ENCODE data around the gene SLC36A4. TPM values are rescaled to one million over a fixed set of nuclear protein-coding genes. Genes with fewer than 3 reads are reported as not detected.
"Not testable (repeated sequence)": the region's sequence is repeated elsewhere in the genome, so short reads cannot be mapped to it uniquely, and the experiment has no call there.

Gene SLC36A4
- total RNA-seq (10 to 100 TPM; 12.6 to 34.0 TPM), polyA plus RNA-seq (ENCODE audit: insufficient read length in 2 of 2) (10 to 100 TPM; 21.6 to 30.7 TPM)
- long read RNA-seq, donor 1, full-length matches to known transcripts: 7 of 7 reads
- long read RNA-seq, donor 1, partial matches to known transcripts: 0 of 7 reads
- long read RNA-seq, donor 1, other reads (novel, unspliced or antisense): 0 of 7 reads
- long read RNA-seq, donor 2, full-length matches to known transcripts: 5 of 5 reads
- long read RNA-seq, donor 2, partial matches to known transcripts: 0 of 5 reads
- long read RNA-seq, donor 2, other reads (novel, unspliced or antisense): 0 of 5 reads
- long read RNA-seq, donor 3, full-length matches to known transcripts: 2 of 2 reads
- long read RNA-seq, donor 3, partial matches to known transcripts: 0 of 2 reads
- long read RNA-seq, donor 3, other reads (novel, unspliced or antisense): 0 of 2 reads
- long read RNA-seq, donor 4, full-length matches to known transcripts: 1 of 1 reads
- long read RNA-seq, donor 4, partial matches to known transcripts: 0 of 1 reads
- long read RNA-seq, donor 4, other reads (novel, unspliced or antisense): 0 of 1 reads

GRCh38 chr11:93197380-93198214 lies at the start of gene SLC36A4:
Gene SLC36A4 (minus strand): TSS chr11:93197991. CDS start chr11:93197832, 159 bp downstream.
- WGBS (ENCODE audit: insufficient coverage): 0% methylated on average over 81 of the region's 81 CpGs

GRCh38 chr11:93246790-93247189 lies 49.0 kb upstream of the SLC36A4 start:
- not testable (repeated sequence) for H3K36me3 ChIP-seq (ENCODE audit: control insufficient read depth, insufficient read depth, low read length); H3K27ac ChIP-seq (ENCODE audit: low read depth, low read length); H3K4me1 ChIP-seq (ENCODE audit: control insufficient read depth, insufficient read depth, low read length); DNase-seq (ENCODE audit: low read depth in 4 of 6, low spot score in 6 of 6); H3K9me3 ChIP-seq (ENCODE audit: control insufficient read depth, insufficient read depth, low read length); H3K27me3 ChIP-seq (ENCODE audit: control insufficient read depth, insufficient read depth, low read length); H3K4me3 ChIP-seq (ENCODE audit: low read depth, low read length)
- no CpG with 5 or more reads among the region's 3 CpGs for WGBS (ENCODE audit: insufficient coverage)

More at GRCh38 chr11:93197380-93198214, at the start of gene SLC36A4:
- Histone ChIP-seq H3K27me3 (ENCODE audit: control insufficient read depth, insufficient read depth, low read length) (no peaks in the 10 kb centered on the region), H3K27ac (ENCODE audit: low read depth, low read length) (peak within 1 kb of the TSS; percentile 88), H3K36me3 (ENCODE audit: control insufficient read depth, insufficient read depth, low read length) (no peaks in the 10 kb centered on the region), H3K4me3 (ENCODE audit: low read depth, low read length) (peak within 1 kb of the TSS; percentile 69), H3K4me1 (ENCODE audit: control insufficient read depth, insufficient read depth, low read length) (no peaks in the 10 kb centered on the region), H3K9me3 (ENCODE audit: control insufficient read depth, insufficient read depth, low read length) (no peaks in the 10 kb centered on the region)
- DNase-seq (ENCODE audit: low read depth in 4 of 6, low spot score in 6 of 6): peak; percentile 63 to 97 (median 82)

GRCh38 chr11:93244018-93244417 lies 46.2 kb upstream of the SLC36A4 start:
- Histone ChIP-seq H3K27me3 (ENCODE audit: control insufficient read depth, insufficient read depth, low read length) (no peaks in the 10 kb centered on the region), H3K27ac (ENCODE audit: low read depth, low read length) (no peak overlapping the region), H3K4me1 (ENCODE audit: control insufficient read depth, insufficient read depth, low read length) (no peaks in the 10 kb centered on the region), H3K4me3 (ENCODE audit: low read depth, low read length) (no peak overlapping the region), H3K9me3 (ENCODE audit: control insufficient read depth, insufficient read depth, low read length) (peaks cover 1% of the 10 kb centered on the region), H3K36me3 (ENCODE audit: control insufficient read depth, insufficient read depth, low read length) (no peaks in the 10 kb centered on the region)
- no peak for DNase-seq (ENCODE audit: low read depth in 4 of 6, low spot score in 6 of 6)
- no CpG with 5 or more reads among the region's 1 CpG for WGBS (ENCODE audit: insufficient coverage)

- WGBS (ENCODE audit: insufficient coverage): 60% methylated on average over 1 of the region's 3 CpGs
- H3K36me3 ChIP-seq (ENCODE audit: control insufficient read depth, insufficient read depth, low read length): no peaks in the 10 kb centered on the region
- H3K27me3 ChIP-seq (ENCODE audit: control insufficient read depth, insufficient read depth, low read length): no peaks in the 10 kb centered on the region
- no peak for DNase-seq (ENCODE audit: low read depth in 4 of 6, low spot score in 6 of 6)
- H3K9me3 ChIP-seq (ENCODE audit: control insufficient read depth, insufficient read depth, low read length): no peaks in the 10 kb centered on the region
- H3K4me3 ChIP-seq (ENCODE audit: low read depth, low read length): no peak overlapping the region
- H3K27ac ChIP-seq (ENCODE audit: low read depth, low read length): no peak overlapping the region
- no peaks in the 10 kb centered on the region for H3K4me1 ChIP-seq (ENCODE audit: control insufficient read depth, insufficient read depth, low read length)
Observed at GRCh38 chr11:93239966-93240365, 42.2 kb upstream of the SLC36A4 start.

- H3K9me3 ChIP-seq (ENCODE audit: control insufficient read depth, insufficient read depth, low read length): no peaks in the 10 kb centered on the region
- no peak overlapping the region for H3K27ac ChIP-seq (ENCODE audit: low read depth, low read length)
- 100% methylated on average over 1 of the region's 2 CpGs for WGBS (ENCODE audit: insufficient coverage)
- DNase-seq (ENCODE audit: low read depth in 4 of 6, low spot score in 6 of 6): no peak
- no peaks in the 10 kb centered on the region for H3K36me3 ChIP-seq (ENCODE audit: control insufficient read depth, insufficient read depth, low read length)
- H3K4me3 ChIP-seq (ENCODE audit: low read depth, low read length): no peak overlapping the region
- H3K4me1 ChIP-seq (ENCODE audit: control insufficient read depth, insufficient read depth, low read length): no peaks in the 10 kb centered on the region
- H3K27me3 ChIP-seq (ENCODE audit: control insufficient read depth, insufficient read depth, low read length): no peaks in the 10 kb centered on the region
Observed at GRCh38 chr11:93238956-93239355, 41.2 kb upstream of the SLC36A4 start.

- no peak overlapping the region for H3K4me3 ChIP-seq (ENCODE audit: low read depth, low read length)
- no peaks in the 10 kb centered on the region for H3K9me3 ChIP-seq (ENCODE audit: control insufficient read depth, insufficient read depth, low read length)
- WGBS (ENCODE audit: insufficient coverage): 30% methylated on average over 3 of the region's 10 CpGs
- no peak overlapping the region for H3K27ac ChIP-seq (ENCODE audit: low read depth, low read length)
- no peaks in the 10 kb centered on the region for H3K4me1 ChIP-seq (ENCODE audit: control insufficient read depth, insufficient read depth, low read length)
- DNase-seq (ENCODE audit: low read depth in 4 of 6, low spot score in 6 of 6): peak in 4 of 6 donors; percentile 15 to 79 (median 54)
- no peaks in the 10 kb centered on the region for H3K36me3 ChIP-seq (ENCODE audit: control insufficient read depth, insufficient read depth, low read length)
- H3K27me3 ChIP-seq (ENCODE audit: control insufficient read depth, insufficient read depth, low read length): peaks cover 2% of the 10 kb centered on the region
Observed at GRCh38 chr11:93236741-93237675, 39.2 kb upstream of the SLC36A4 start.

GRCh38 chr11:93234602-93235207 lies 36.9 kb upstream of the SLC36A4 start:
- Histone ChIP-seq H3K4me1 (ENCODE audit: control insufficient read depth, insufficient read depth, low read length) (no peaks in the 10 kb centered on the region), H3K36me3 (ENCODE audit: control insufficient read depth, insufficient read depth, low read length) (no peaks in the 10 kb centered on the region), H3K27me3 (ENCODE audit: control insufficient read depth, insufficient read depth, low read length) (peaks cover 2% of the 10 kb centered on the region), H3K27ac (ENCODE audit: low read depth, low read length) (no peak overlapping the region), H3K9me3 (ENCODE audit: control insufficient read depth, insufficient read depth, low read length) (no peaks in the 10 kb centered on the region), H3K4me3 (ENCODE audit: low read depth, low read length) (no peak overlapping the region)
- peak; percentile 57 to 96 (median 78) for DNase-seq (ENCODE audit: low read depth in 4 of 6, low spot score in 6 of 6)
- 25% methylated on average over 4 of the region's 4 CpGs for WGBS (ENCODE audit: insufficient coverage)

GRCh38 chr11:93229876-93230275 lies 32.1 kb upstream of the SLC36A4 start:
- Histone ChIP-seq H3K27ac (ENCODE audit: low read depth, low read length) (no peak overlapping the region), H3K4me3 (ENCODE audit: low read depth, low read length) (no peak overlapping the region), H3K4me1 (ENCODE audit: control insufficient read depth, insufficient read depth, low read length) (no peaks in the 10 kb centered on the region), H3K9me3 (ENCODE audit: control insufficient read depth, insufficient read depth, low read length) (no peaks in the 10 kb centered on the region), H3K36me3 (ENCODE audit: control insufficient read depth, insufficient read depth, low read length) (no peaks in the 10 kb centered on the region), H3K27me3 (ENCODE audit: control insufficient read depth, insufficient read depth, low read length) (peaks cover 2% of the 10 kb centered on the region)
- WGBS (ENCODE audit: insufficient coverage): no CpG with 5 or more reads among the region's 1 CpG
- DNase-seq (ENCODE audit: low read depth in 4 of 6, low spot score in 6 of 6): no peak
